Panc1 (cell line): Measurements from ENCODE around the gene PKIB. TPM values are rescaled to one million over a fixed set of nuclear protein-coding genes. Genes with fewer than 3 reads are reported as not detected.

Source experiments
- ATAC-seq: fragments of 200-7000 bp; cut with Tn5 transposase; 2 replicates; pipeline ENCODE4 v1.9.1; 2020; ENCODE audit warnings: mild to moderate bottlenecking, moderate library complexity
- BruUV-seq: library from RNA; stranded (reverse); fragments of 400-500 nt; replicated peaks from 2 replicates; lab custom pipeline; 2021; lab: Mats Ljungman, UMichigan
- CTCF ChIA-PET: fragments of 300-600 bp; sonication (Branson Sonifier 250); formaldehyde crosslinking; loops from one replicate; lab custom pipeline; 2022; ENCODE audit warnings: antibody characterized with exemption; lab: Charles Lee
- POLR2A ChIA-PET: fragments of 300-600 bp; sonication (Branson Sonifier 250); formaldehyde crosslinking; loops from one replicate; lab custom pipeline; 2022; ENCODE audit warnings: antibody characterized with exemption; lab: Charles Lee
- DNase-seq: peaks from one replicate; pipeline ENCODE4 v3.0.0-alpha.2; 2010; ENCODE audit warnings: low read depth, low spot score
- H3K27ac ChIP-seq: 2 replicates; pipeline ENCODE4 v1.5.1; 2011; ENCODE audit warnings: mild to moderate bottlenecking, low read length, inconsistent platforms
- H3K27me3 ChIP-seq: fragments of 200-500 bp; sonication (Bioruptor generic); 2 replicates; pipeline ENCODE4 v1.6.0; 2014; ENCODE audit warnings: low read length, inconsistent platforms; ENCODE audit not compliant: control insufficient read depth, insufficient read depth
- H3K36me3 ChIP-seq: fragments of 200-500 bp; sonication (Bioruptor generic); 2 replicates; pipeline ENCODE4 v1.5.1; 2014; ENCODE audit warnings: inconsistent platforms, mild to moderate bottlenecking, low read length, moderate library complexity; ENCODE audit not compliant: control insufficient read depth, insufficient read depth
- H3K4me1 ChIP-seq: 2 replicates; pipeline ENCODE4 v1.5.1; 2011; ENCODE audit warnings: inconsistent platforms, mild to moderate bottlenecking, low read length, moderate library complexity; ENCODE audit not compliant: control insufficient read depth, insufficient read depth
- H3K4me3 ChIP-seq, 2 experiments: 2 replicates each; pipeline ENCODE4 v1.5.1; 2011 to 2012; ENCODE audit warnings: low read depth in 2 of 2, low read length in 2 of 2, mild to moderate bottlenecking in 2 of 2, inconsistent platforms in 1 of 2, moderate library complexity in 1 of 2
- H3K9me3 ChIP-seq: fragments of 200-500 bp; sonication (Bioruptor generic); 2 replicates; pipeline ENCODE4 v1.5.1; 2014; ENCODE audit warnings: low read depth, mild to moderate bottlenecking, inconsistent platforms, low read length, moderate library complexity; ENCODE audit not compliant: control insufficient read depth, insufficient read depth
- POLR2AphosphoS5 ChIP-seq: IDR thresholded peaks from 2 replicates; pipeline ENCODE4 v1.6.1; 2012; ENCODE audit warnings: mild to moderate bottlenecking, low read depth, low read length, moderate library complexity
- REST ChIP-seq, 2 experiments: IDR thresholded peaks; 2 replicates each; pipeline ENCODE4 v1.6.1; 2011 to 2012; ENCODE audit warnings: low read depth in 2 of 2, control low read depth in 1 of 2, low read length in 1 of 2, mild to moderate bottlenecking in 1 of 2, moderate library complexity in 1 of 2; ENCODE audit not compliant: insufficient read depth in 1 of 2
- SIN3A ChIP-seq: IDR thresholded peaks from 2 replicates; pipeline ENCODE4 v1.6.1; 2012; ENCODE audit warnings: low read depth, mild to moderate bottlenecking, low read length, moderate library complexity, borderline replicate concordance; ENCODE audit not compliant: insufficient read depth
- TCF7L2 ChIP-seq: IDR thresholded peaks from 2 replicates; pipeline ENCODE4 v1.6.1; 2011; ENCODE audit warnings: mild to moderate bottlenecking, low read depth, low read length, inconsistent platforms
- in situ Hi-C: cut with HindIII; loops from 2 replicates; pipeline ENCODE4 v1.10.0; 2016; ENCODE audit warnings: low sequenced_read_pairs, low pct_unique_long_range_greater_than_20kb
- intact Hi-C: fragments of 100-400 bp; cut with micrococcal nuclease; formaldehyde crosslinking; loops from one replicate; pipeline ENCODE4 v1.10.0; 2022; ENCODE audit not compliant: unreplicated experiment
- total RNA-seq: library from RNA; stranded (reverse); gene quantifications from one replicate; pipeline ENCODE4 v1.2.1, GENCODE V29; 2021; ENCODE audit not compliant: unreplicated experiment

Gene PKIB
- total RNA-seq, 1 experiment from 2014 or later: 1.1 TPM

GRCh38 chr6:122766256-122766655, 156.1 kb downstream of the PKIB start:
- ChIA-PET CTCF (no interaction called here), POLR2A (no interaction called here)
- TF ChIP-seq REST (IDR thresholded peaks at IDR 0.05; ENCODE audit: insufficient read depth in 1 of 2, low read depth in 2 of 2, low read length in 1 of 2): no peak
- no peak for TF ChIP-seq TCF7L2
- no TSS peak for BruUV-seq
- Histone ChIP-seq H3K9me3 (no peaks in the 10 kb centered on the region), H3K27ac (no peak overlapping the region), H3K4me3 (no peak overlapping the region), H3K27me3 (no peaks in the 10 kb centered on the region; the same call in 1 of the 2 replicates), H3K4me1 (no peaks in the 10 kb centered on the region), H3K36me3 (no peaks in the 10 kb centered on the region)
- DNase-seq: no peak
- no peak for ATAC-seq
- in situ Hi-C loops: no loop called here
- intact Hi-C loops: no loop called here

- in situ Hi-C loops (no loop called here), intact Hi-C loops (no loop called here)
- Histone ChIP-seq H3K27me3 (no peaks in the 10 kb centered on the region; the same call in 1 of the 2 replicates), H3K4me3 (no peak overlapping the region), H3K27ac (no peak overlapping the region), H3K9me3 (no peaks in the 10 kb centered on the region), H3K36me3 (no peaks in the 10 kb centered on the region), H3K4me1 (no peaks in the 10 kb centered on the region)
- TF ChIP-seq SIN3A (no peak), POLR2AphosphoS5 (no peak), REST (IDR thresholded peaks at IDR 0.05; ENCODE audit: insufficient read depth in 1 of 2, low read depth in 2 of 2, low read length in 1 of 2) (no peak), TCF7L2 (no peak)
- DNase-seq (no peak), ATAC-seq (no peak)
- POLR2A ChIA-PET: no interaction called here
- CTCF ChIA-PET: no interaction called here
- BruUV-seq: no TSS peak
These were observed 160.8 kb downstream of the PKIB start for GRCh38 chr6:122770835-122771601.
